ENCODE results near the gene SCYL1.

The SCYL1 gene

DNA sequence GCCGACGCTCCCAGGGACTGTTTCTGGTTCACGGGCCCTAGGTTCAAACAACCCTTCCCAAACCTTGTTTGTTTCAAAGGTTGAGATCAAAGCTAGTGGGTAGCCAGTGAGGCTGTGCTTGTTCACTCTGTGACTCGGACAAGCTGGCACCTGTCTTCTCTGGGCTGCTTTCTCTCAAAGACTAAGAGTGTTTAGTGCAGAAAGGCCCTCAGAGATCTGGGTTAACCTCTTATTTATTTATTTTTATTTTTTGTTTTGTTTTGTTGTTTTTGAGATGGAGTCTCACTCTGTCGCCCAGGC, 39.0 kb upstream of the SCYL1 start:
- no peak for TF ChIP-seq EZH2 (IDR thresholded peaks at IDR 0.05; ENCODE audit: borderline replicate concordance, low read depth, low read length, severe bottlenecking)
- TF ChIP-seq, protein P1, sequence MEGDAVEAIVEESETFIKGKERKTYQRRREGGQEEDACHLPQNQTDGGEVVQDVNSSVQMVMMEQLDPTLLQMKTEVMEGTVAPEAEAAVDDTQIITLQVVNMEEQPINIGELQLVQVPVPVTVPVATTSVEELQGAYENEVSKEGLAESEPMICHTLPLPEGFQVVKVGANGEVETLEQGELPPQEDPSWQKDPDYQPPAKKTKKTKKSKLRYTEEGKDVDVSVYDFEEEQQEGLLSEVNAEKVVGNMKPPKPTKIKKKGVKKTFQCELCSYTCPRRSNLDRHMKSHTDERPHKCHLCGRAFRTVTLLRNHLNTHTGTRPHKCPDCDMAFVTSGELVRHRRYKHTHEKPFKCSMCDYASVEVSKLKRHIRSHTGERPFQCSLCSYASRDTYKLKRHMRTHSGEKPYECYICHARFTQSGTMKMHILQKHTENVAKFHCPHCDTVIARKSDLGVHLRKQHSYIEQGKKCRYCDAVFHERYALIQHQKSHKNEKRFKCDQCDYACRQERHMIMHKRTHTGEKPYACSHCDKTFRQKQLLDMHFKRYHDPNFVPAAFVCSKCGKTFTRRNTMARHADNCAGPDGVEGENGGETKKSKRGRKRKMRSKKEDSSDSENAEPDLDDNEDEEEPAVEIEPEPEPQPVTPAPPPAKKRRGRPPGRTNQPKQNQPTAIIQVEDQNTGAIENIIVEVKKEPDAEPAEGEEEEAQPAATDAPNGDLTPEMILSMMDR (IDR thresholded peaks at IDR 0.05; ENCODE audit: borderline replicate concordance, extremely low read depth, low read length, poor library complexity, severe bottlenecking) = no peak
- Histone ChIP-seq H3K27ac (ENCODE audit: low read length) (no peak overlapping the region), H3K4me1 (ENCODE audit: insufficient read depth, low read length) (peaks cover 3% of the 10 kb centered on the region; the same call in 1 of the 2 replicates), H4K20me1 (ENCODE audit: insufficient read depth, low read length) (no peaks in the 10 kb centered on the region), H3K27me3 (ENCODE audit: insufficient read depth, low read length, poor library complexity) (no peaks in the 10 kb centered on the region), H3K9ac (ENCODE audit: low read depth, low read length) (no peak overlapping the region), H3K36me3 (ENCODE audit: insufficient read depth, low read length) (no peaks in the 10 kb centered on the region), H3K79me2 (ENCODE audit: insufficient read depth, low read length) (no peaks in the 10 kb centered on the region), H3K4me3 (ENCODE audit: low read depth in 1 of 2, low read length in 2 of 2) (no peak overlapping the region), H3K9me3 (ENCODE audit: insufficient read depth, low read length, severe bottlenecking) (no peaks in the 10 kb centered on the region), H3K4me2 (ENCODE audit: insufficient read depth, low read length) (no peak overlapping the region), H2AFZ (ENCODE audit: low read depth, low read length) (no peak overlapping the region)
- ATAC-seq (ENCODE audit: insufficient read depth, low read depth) = no peak
- no peak for DNase-seq

DNA sequence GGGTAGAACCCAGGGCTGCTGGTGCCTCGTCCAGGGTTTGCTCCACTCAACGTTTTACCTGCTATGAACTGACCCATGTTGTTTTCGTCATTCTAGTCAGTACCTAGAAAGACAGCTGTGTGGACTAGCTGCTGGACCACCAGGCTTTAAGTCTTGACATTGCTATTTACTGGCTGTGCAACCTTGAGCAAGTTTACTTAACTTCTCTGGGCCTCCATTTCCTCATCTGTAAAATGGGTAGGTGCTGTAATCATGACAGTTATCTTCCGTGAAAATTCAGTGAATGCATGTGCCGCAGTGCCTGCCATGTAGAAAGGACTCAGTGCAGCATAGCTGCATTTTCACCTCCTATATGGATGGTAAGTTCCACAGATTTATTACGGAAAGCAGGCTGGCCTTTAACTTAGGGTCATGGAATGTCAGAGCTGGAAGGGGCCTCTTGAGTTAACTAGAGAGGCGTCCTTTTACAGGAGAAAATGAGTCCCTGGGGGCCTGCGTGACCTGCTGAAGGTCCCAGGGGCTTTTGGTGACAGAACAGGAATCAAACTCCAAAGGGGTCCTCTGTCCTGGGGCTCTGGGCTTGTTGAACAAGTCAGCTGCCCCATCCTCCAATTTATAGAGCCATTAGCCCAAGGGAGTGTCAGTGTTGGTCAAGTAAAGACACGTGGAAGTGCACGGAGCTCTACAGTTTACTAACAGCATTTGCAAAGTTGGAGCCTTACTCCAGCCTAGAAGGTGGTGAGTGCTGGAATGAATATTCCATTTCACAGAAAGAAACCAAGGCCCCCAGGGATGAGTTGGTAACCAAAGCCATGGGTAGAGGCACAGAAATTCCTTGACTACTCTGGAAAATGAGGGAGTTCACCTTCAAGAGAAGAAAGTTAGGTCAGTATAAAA, 38.1 kb upstream of the SCYL1 start:
- no peak overlapping the region for H3K9ac ChIP-seq (ENCODE audit: low read depth, low read length)

DNA sequence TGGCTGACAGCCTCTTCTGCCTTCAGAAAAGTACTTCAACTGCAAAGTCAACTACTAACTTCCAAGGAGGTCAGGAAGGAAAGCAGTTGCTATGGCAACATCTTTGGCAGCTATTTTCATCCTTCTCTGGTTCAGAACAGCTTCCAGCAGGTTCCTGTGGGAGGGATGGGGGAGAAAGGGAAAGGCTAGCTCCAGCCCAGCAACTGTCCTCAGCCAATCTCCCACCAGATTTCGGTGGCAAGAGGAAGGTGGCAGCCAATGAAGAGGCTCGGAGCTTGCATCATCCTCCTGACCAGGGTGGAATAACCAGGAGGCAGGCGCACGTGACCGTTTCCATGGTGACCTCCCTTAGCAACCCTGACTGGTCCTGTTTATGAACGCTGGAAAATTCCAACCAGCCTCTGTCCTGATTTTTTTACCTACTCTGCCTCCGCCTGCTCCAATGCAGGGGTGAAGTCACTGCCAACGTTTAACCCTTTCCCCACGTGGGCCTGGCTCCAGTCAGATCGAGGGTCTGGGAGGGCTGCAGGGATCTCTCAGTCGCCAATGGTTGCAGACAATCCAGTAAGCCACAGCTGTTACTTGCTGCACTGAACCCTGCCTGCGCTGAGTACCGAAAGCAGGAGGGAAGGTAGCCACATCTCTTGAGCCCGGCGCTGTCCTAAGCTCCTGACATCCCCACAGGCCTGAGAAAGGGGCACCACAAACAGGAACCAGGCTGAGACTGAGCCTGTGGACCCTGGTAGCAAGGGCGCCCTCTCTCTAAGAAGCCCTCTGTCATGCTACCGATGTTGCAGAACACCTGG, 37.2 kb upstream of the SCYL1 start:
- Histone ChIP-seq H3K4me3 (ENCODE audit: low read depth in 1 of 2, low read length in 2 of 2) (no peak overlapping the region), H2AFZ (ENCODE audit: low read depth, low read length) (no peak overlapping the region), H3K9ac (ENCODE audit: low read depth, low read length) (no peak overlapping the region)

More for the DNA sequence above, 38.1 kb upstream of the SCYL1 start:
- no peaks in the 10 kb centered on the region for H3K27me3 ChIP-seq (ENCODE audit: insufficient read depth, low read length, poor library complexity)
- no peaks in the 10 kb centered on the region for H3K79me2 ChIP-seq (ENCODE audit: insufficient read depth, low read length)
- H3K4me1 ChIP-seq (ENCODE audit: insufficient read depth, low read length) = peaks cover 3% of the 10 kb centered on the region; the same call in 1 of the 2 replicates
- no peak overlapping the region for H3K4me3 ChIP-seq (ENCODE audit: low read depth in 1 of 2, low read length in 2 of 2)
- no peak overlapping the region for H3K27ac ChIP-seq (ENCODE audit: low read length)
- no peak overlapping the region for H2AFZ ChIP-seq (ENCODE audit: low read depth, low read length)
- ATAC-seq (ENCODE audit: insufficient read depth, low read depth) (no peak), DNase-seq (no peak)
- no peaks in the 10 kb centered on the region for H3K9me3 ChIP-seq (ENCODE audit: insufficient read depth, low read length, severe bottlenecking)
- no peak overlapping the region for H3K4me2 ChIP-seq (ENCODE audit: insufficient read depth, low read length)
- H4K20me1 ChIP-seq (ENCODE audit: insufficient read depth, low read length) = no peaks in the 10 kb centered on the region
- TF ChIP-seq, protein P1 (IDR thresholded peaks at IDR 0.05; ENCODE audit: borderline replicate concordance, extremely low read depth, low read length, poor library complexity, severe bottlenecking) = no peak
- no peak for TF ChIP-seq EZH2 (IDR thresholded peaks at IDR 0.05; ENCODE audit: borderline replicate concordance, low read depth, low read length, severe bottlenecking)
- no peaks in the 10 kb centered on the region for H3K36me3 ChIP-seq (ENCODE audit: insufficient read depth, low read length)

More for the DNA sequence above, 37.2 kb upstream of the SCYL1 start:
- H3K4me1 ChIP-seq (ENCODE audit: insufficient read depth, low read length) = peaks cover 3% of the 10 kb centered on the region; the same call in 1 of the 2 replicates
- H4K20me1 ChIP-seq (ENCODE audit: insufficient read depth, low read length) = no peaks in the 10 kb centered on the region
- no peaks in the 10 kb centered on the region for H3K79me2 ChIP-seq (ENCODE audit: insufficient read depth, low read length)
- TF ChIP-seq, protein P1 (IDR thresholded peaks at IDR 0.05; ENCODE audit: borderline replicate concordance, extremely low read depth, low read length, poor library complexity, severe bottlenecking) = no peak
- no peak for TF ChIP-seq EZH2 (IDR thresholded peaks at IDR 0.05; ENCODE audit: borderline replicate concordance, low read depth, low read length, severe bottlenecking)
- H3K27ac ChIP-seq (ENCODE audit: low read length) = no peak overlapping the region
- ATAC-seq (ENCODE audit: insufficient read depth, low read depth) = peak; percentile 16; the same call in 1 of the 3 replicates
- no peaks in the 10 kb centered on the region for H3K9me3 ChIP-seq (ENCODE audit: insufficient read depth, low read length, severe bottlenecking)
- DNase-seq = no peak
- no peaks in the 10 kb centered on the region for H3K27me3 ChIP-seq (ENCODE audit: insufficient read depth, low read length, poor library complexity)
- H3K36me3 ChIP-seq (ENCODE audit: insufficient read depth, low read length) = no peaks in the 10 kb centered on the region
- no peak overlapping the region for H3K4me2 ChIP-seq (ENCODE audit: insufficient read depth, low read length)
